HCT116 (cell line): ENCODE results near the gene CCDC187. TPM values are rescaled to one million over a fixed set of nuclear protein-coding genes. Genes with fewer than 3 reads are reported as not detected.

Experiments used
- ATAC-seq: fragments of 200-7000 bp; cut with Tn5 transposase; 2 replicates; pipeline ENCODE4 v1.9.1; 2020; ENCODE audit warnings: mild to moderate bottlenecking, moderate library complexity
- BruUV-seq: library from RNA; stranded (reverse); fragments of 400-500 nt; replicated peaks from 2 replicates; lab custom pipeline; 2021; lab: Mats Ljungman, UMichigan
- CTCF ChIA-PET: fragments of 300-600 bp; sonication (Branson Sonifier 250); formaldehyde crosslinking; loops from one replicate; lab custom pipeline; 2021; ENCODE audit warnings: antibody characterized with exemption; lab: Charles Lee
- POLR2A ChIA-PET: fragments of 300-600, 350-600 bp; sonication (Branson Sonifier 250); formaldehyde crosslinking; loops from one replicate; lab custom pipeline; 2021; ENCODE audit warnings: antibody characterized with exemption; lab: Charles Lee
- RAD21 ChIA-PET, 2 experiments: fragments of 300-600 bp; sonication (Branson Sonifier 250); formaldehyde crosslinking; loops; one replicate each; lab custom pipeline; 2023; ENCODE audit warnings: low total read pairs in 2 of 2; ENCODE audit not compliant: uncharacterized antibody in 2 of 2, unreplicated experiment in 2 of 2, low non-redundant PET in 1 of 2; lab: Charles Lee
- DNase-seq: peaks from one replicate; pipeline ENCODE4 v3.0.0-alpha.2; 2010; ENCODE audit warnings: low read depth, low spot score
- H2AFZ ChIP-seq: fragments of 200-600 bp; shearing (Covaris generic), sonication (generic); 2 replicates; pipeline ENCODE4 v1.6.1; 2017; ENCODE audit warnings: low read depth, mixed run types, mixed read lengths, antibody characterized with exemption, low read length; ENCODE audit not compliant: poor library complexity, severe bottlenecking
- H3K27ac ChIP-seq: 2 replicates; pipeline ENCODE4 v1.5.1; 2012; ENCODE audit warnings: low read depth, low read length
- H3K27me3 ChIP-seq: fragments of 200-600 bp; sonication (generic); 2 replicates; pipeline ENCODE4 v1.6.1; 2016; ENCODE audit warnings: mixed run types, low read length, mixed read lengths; ENCODE audit not compliant: insufficient read depth
- H3K36me3 ChIP-seq, 2 experiments: fragments of 200-500 bp in 1 of 2; fragments of 200-600 bp in 1 of 2; sonication (Bioruptor generic) in 1 of 2; sonication (generic) in 1 of 2; 2 replicates each; pipeline versions ENCODE4 v1.5.1 to v1.6.1; 2014 to 2016; ENCODE audit warnings: low read length in 2 of 2, inconsistent platforms in 1 of 2, mixed read lengths in 1 of 2, mixed run types in 1 of 2; ENCODE audit not compliant: insufficient read depth in 2 of 2, control insufficient read depth in 1 of 2
- H3K4me1 ChIP-seq, 2 experiments: fragments of 200-600 bp in 1 of 2; sonication (generic) in 1 of 2; 2 replicates each; pipeline versions ENCODE4 v1.5.1 to v1.6.1; 2012 to 2017; ENCODE audit warnings: low read length in 2 of 2, inconsistent platforms in 1 of 2, mild to moderate bottlenecking in 1 of 2, mixed read lengths in 1 of 2, mixed run types in 1 of 2, moderate library complexity in 1 of 2; ENCODE audit not compliant: insufficient read depth in 2 of 2, control insufficient read depth in 1 of 2
- H3K4me2 ChIP-seq: fragments of 200-600 bp; sonication (generic); 2 replicates; pipeline ENCODE4 v1.6.1; 2017; ENCODE audit warnings: mixed run types, low read length, mixed read lengths
- H3K4me3 ChIP-seq, 2 experiments: fragments of 200-600 bp in 1 of 2; sonication (generic) in 1 of 2; replicated peaks in 1 of 2; 2 replicates each; pipeline ENCODE4 v1.5.1; 2011 to 2016; ENCODE audit warnings: low read length in 2 of 2, control low read depth in 1 of 2, low read depth in 1 of 2, mild to moderate bottlenecking in 1 of 2, mixed read lengths in 1 of 2, mixed run types in 1 of 2
- H3K79me2 ChIP-seq: fragments of 200-600 bp; sonication (generic); 2 replicates; pipeline ENCODE4 v1.6.1; 2017; ENCODE audit warnings: mild to moderate bottlenecking, mixed run types, low read length, moderate library complexity, mixed read lengths; ENCODE audit not compliant: insufficient read depth
- H3K9ac ChIP-seq: fragments of 200-600 bp; sonication (generic); 2 replicates; pipeline ENCODE4 v1.6.1; 2016; ENCODE audit warnings: low read length, mixed read lengths
- H3K9me2 ChIP-seq: fragments of 200-600 bp; sonication (generic), shearing (Covaris generic); 2 replicates; pipeline ENCODE4 v1.6.1; 2017; ENCODE audit warnings: mixed run types, mild to moderate bottlenecking, moderate library complexity; ENCODE audit not compliant: insufficient read depth
- H3K9me3 ChIP-seq, 2 experiments: fragments of 200-500 bp in 1 of 2; fragments of 200-600 bp in 1 of 2; sonication (Bioruptor generic) in 1 of 2; sonication (generic) in 1 of 2; 2 replicates each; pipeline ENCODE4 v1.6.1; 2014 to 2017; ENCODE audit warnings: low read length in 2 of 2, mixed read lengths in 2 of 2, inconsistent platforms in 1 of 2, low read depth in 1 of 2, mild to moderate bottlenecking in 1 of 2, mixed run types in 1 of 2, moderate library complexity in 1 of 2; ENCODE audit not compliant: control insufficient read depth in 1 of 2, insufficient read depth in 1 of 2
- H4K20me1 ChIP-seq: fragments of 200-600 bp; sonication (generic), shearing (Covaris generic); 2 replicates; pipeline ENCODE4 v1.6.1; 2017; ENCODE audit warnings: mixed run types, mild to moderate bottlenecking, moderate library complexity; ENCODE audit not compliant: insufficient read depth
- CTCF ChIP-seq, 3 experiments: fragments of 200-600 bp in 1 of 3; sonication (generic) in 1 of 3; IDR thresholded peaks in 2 of 3; conservative IDR thresholded peaks in 1 of 3; 2 replicates each; pipeline ENCODE4 v1.5.1; 2012 to 2017; ENCODE audit warnings: low read depth in 2 of 3, low read length in 2 of 3, antibody characterized with exemption in 1 of 3, borderline replicate concordance in 1 of 3, control low read depth in 1 of 3, mild to moderate bottlenecking in 1 of 3, mixed read lengths in 1 of 3, mixed run types in 1 of 3, moderate library complexity in 1 of 3; ENCODE audit not compliant: insufficient read depth in 1 of 3
- EGR1 ChIP-seq: IDR thresholded peaks from 2 replicates; pipeline ENCODE4 v1.6.1; 2012; ENCODE audit warnings: low read depth
- ELF1 ChIP-seq: IDR thresholded peaks from 2 replicates; pipeline ENCODE4 v1.6.1; 2012; ENCODE audit warnings: low read depth, borderline replicate concordance
- EZH2 ChIP-seq: fragments of 200-600 bp; sonication (generic); IDR thresholded peaks from 2 replicates; pipeline ENCODE4 v1.6.1; 2017; ENCODE audit warnings: antibody characterized with exemption, mixed run types
- EZH2phosphoT487 ChIP-seq: fragments of 200-600 bp; IDR thresholded peaks from 2 replicates; pipeline ENCODE4 v1.6.1; 2018; ENCODE audit warnings: antibody characterized with exemption, borderline replicate concordance
- FOSL1 ChIP-seq: IDR thresholded peaks from 2 replicates; pipeline ENCODE4 v1.6.1; 2012; ENCODE audit warnings: low read depth
- JUND ChIP-seq: IDR thresholded peaks from 2 replicates; pipeline ENCODE4 v1.6.1; 2012
- POLR2A ChIP-seq: IDR thresholded peaks from 2 replicates; pipeline ENCODE4 v1.7.0; 2011; ENCODE audit warnings: borderline replicate concordance; ENCODE audit not compliant: insufficient read depth, insufficient read length; ENCODE audit errors: extremely low read depth
- POLR2AphosphoS5 ChIP-seq: IDR thresholded peaks from 2 replicates; pipeline ENCODE4 v1.6.1; 2011; ENCODE audit warnings: mild to moderate bottlenecking, low read depth, low read length, moderate library complexity
- RAD21 ChIP-seq: IDR thresholded peaks from 2 replicates; pipeline ENCODE4 v1.6.1; 2012; ENCODE audit warnings: low read depth, mild to moderate bottlenecking
- SIN3A ChIP-seq: IDR thresholded peaks from 2 replicates; pipeline ENCODE4 v1.6.1; 2012; ENCODE audit warnings: low read depth
- SRF ChIP-seq: IDR thresholded peaks from 2 replicates; pipeline ENCODE4 v1.6.1; 2012; ENCODE audit warnings: low read depth
- TCF7L2 ChIP-seq: IDR thresholded peaks from 2 replicates; pipeline ENCODE4 v1.7.0; 2011; ENCODE audit warnings: borderline replicate concordance, inconsistent platforms; ENCODE audit not compliant: insufficient read depth, insufficient read length; ENCODE audit errors: extremely low read depth
- YY1 ChIP-seq: IDR thresholded peaks from 2 replicates; pipeline ENCODE4 v1.6.1; 2011; ENCODE audit warnings: low read length, low read depth, moderate library complexity, mild to moderate bottlenecking; ENCODE audit not compliant: insufficient replicate concordance; ENCODE audit errors: extremely low read depth
- ZBTB33 ChIP-seq: IDR thresholded peaks from 2 replicates; pipeline ENCODE4 v1.6.1; 2011; ENCODE audit warnings: mild to moderate bottlenecking, low read length, moderate library complexity; ENCODE audit not compliant: insufficient replicate concordance; ENCODE audit errors: extremely low read depth
- ZFX ChIP-seq: fragments of 450-650 bp; IDR thresholded peaks from 2 replicates; pipeline ENCODE4 v1.6.1; 2017
- intact Hi-C: fragments of 100-400 bp; cut with micrococcal nuclease; formaldehyde crosslinking; loops from 2 replicates; pipeline ENCODE4 v1.10.0; 2022
- total RNA-seq: library from RNA; stranded (reverse); gene quantifications from one replicate; pipeline ENCODE4 v1.2.1, GENCODE V29; 2021; ENCODE audit not compliant: unreplicated experiment

Gene CCDC187
- total RNA-seq, 1 experiment from 2014 or later, result 4.6 TPM

- TF ChIP-seq FOSL1 (no peak), POLR2A (no peak), YY1 (no peak), ELF1 (no peak), EZH2phosphoT487 (no peak)
Observed at GRCh38 chr9:136253246-136254130, 50.4 kb downstream of the CCDC187 start (continued).

GRCh38 chr9:136252846-136253245 is 51.0 kb downstream of the CCDC187 start:
- Histone ChIP-seq H3K9me3 (no peaks in the 10 kb centered on the region), H3K4me3 (no peak overlapping the region), H3K36me3 (no peaks in the 10 kb centered on the region), H3K27me3 (no peaks in the 10 kb centered on the region), H3K79me2 (no peaks in the 10 kb centered on the region), H2AFZ (no peak overlapping the region), H3K4me1 (peaks cover 10 to 21% of the 10 kb centered on the region in 2 experiments; a peak in 3 of 4 replicates), H4K20me1 (no peaks in the 10 kb centered on the region), H3K9me2 (no peaks in the 10 kb centered on the region), H3K27ac (no peak overlapping the region), H3K4me2 (no peak overlapping the region), H3K9ac (no peak overlapping the region)
- ChIA-PET POLR2A (interaction anchor here (1.3 kb wide), 1 partner anchor 14 kb away, joined by 6 read pairs; no protein-coding TSS in a partner anchor), RAD21 (no interaction called here), CTCF (no interaction called here)
- DNase-seq (no peak), ATAC-seq (no peak)
- no TSS peak for BruUV-seq
- intact Hi-C loops, result no loop called here
- TF ChIP-seq YY1 (no peak), SIN3A (no peak), EZH2 (no peak), EGR1 (no peak), RAD21 (no peak), JUND (no peak), ELF1 (no peak), FOSL1 (no peak), ZFX (no peak), CTCF (IDR thresholded peaks at IDR 0.05 in 2 of 3, conservative IDR thresholded peaks at IDR 0.05 in 1 of 3; ENCODE audit: borderline replicate concordance in 1 of 3, insufficient read depth in 1 of 3, low read depth in 2 of 3, low read length in 2 of 3) (no peak), POLR2AphosphoS5 (no peak), ZBTB33 (no peak), EZH2phosphoT487 (no peak), SRF (no peak), TCF7L2 (no peak)
